GM21619 (cell line): ENCODE data around the gene ALS2.
"Not testable (repeated sequence)": the region's sequence is repeated elsewhere in the genome, so short reads cannot be mapped to it uniquely, and the experiment has no call there.

ENCODE experiments used
- ATAC-seq: cut with Tn5 transposase; IDR thresholded peaks from one replicate; pipeline ENCODE4 v1.9.1; 2021; ENCODE audit not compliant: unreplicated experiment

The ALS2 gene

GRCh38 chr2:201794294-201794693 is 13.6 kb upstream of the ALS2 start:
- ATAC-seq, result no peak

GRCh38 chr2:201793631-201794030 is 12.9 kb upstream of the ALS2 start:
- no peak for ATAC-seq

- ATAC-seq, result no peak
Observed at GRCh38 chr2:201790989-201791388, 10.3 kb upstream of the ALS2 start.

GRCh38 chr2:201790291-201790690 is 9.6 kb upstream of the ALS2 start:
- no peak for ATAC-seq

GRCh38 chr2:201789395-201789794 is 8.7 kb upstream of the ALS2 start:
- no peak for ATAC-seq

- ATAC-seq, result no peak
Observed at GRCh38 chr2:201788371-201788770, 7.6 kb upstream of the ALS2 start.

GRCh38 chr2:201786471-201786870 is 5.7 kb upstream of the ALS2 start:
- ATAC-seq, result no peak

- no peak for ATAC-seq
Observed at GRCh38 chr2:201785135-201785534, 4.4 kb upstream of the ALS2 start.

GRCh38 chr2:201784563-201784962 is 3.8 kb upstream of the ALS2 start:
- no peak for ATAC-seq

GRCh38 chr2:201781557-201782051 is 871 bp upstream of the ALS2 start:
- no peak for ATAC-seq

GRCh38 chr2:201779901-201780673 is 646 bp downstream of the ALS2 start:
- peak; percentile 9 for ATAC-seq

- no peak for ATAC-seq
Observed at GRCh38 chr2:201777869-201778268, 2.9 kb downstream of the ALS2 start.

GRCh38 chr2:201777043-201777442 is 3.7 kb downstream of the ALS2 start:
- no peak for ATAC-seq

- no peak for ATAC-seq
Observed at GRCh38 chr2:201775326-201775725, 5.4 kb downstream of the ALS2 start.

GRCh38 chr2:201774546-201774945 is 6.2 kb downstream of the ALS2 start:
- no peak for ATAC-seq

GRCh38 chr2:201773990-201774389 is 6.7 kb downstream of the ALS2 start:
- ATAC-seq, result no peak

GRCh38 chr2:201769666-201770373 is 10.9 kb downstream of the ALS2 start:
- no peak for ATAC-seq

- no peak for ATAC-seq
Observed at GRCh38 chr2:201768918-201769317, 11.8 kb downstream of the ALS2 start.

GRCh38 chr2:201765799-201766198 is 14.9 kb downstream of the ALS2 start:
- ATAC-seq, result no peak

- not testable (repeated sequence) for ATAC-seq
Observed at GRCh38 chr2:201764469-201764868, 16.3 kb downstream of the ALS2 start.

GRCh38 chr2:201761101-201761500 is 19.6 kb downstream of the ALS2 start:
- ATAC-seq, result no peak

- ATAC-seq, result no peak
Observed at GRCh38 chr2:201759567-201759966, 21.2 kb downstream of the ALS2 start.
